Islet of Langerhans (tissue), 1 donor: ENCODE results near the gene CCDC174.
"Not testable (repeated sequence)": the region's sequence is repeated elsewhere in the genome, so short reads cannot be mapped to it uniquely, and the experiment has no call there.

ENCODE experiments used
- FAIRE-seq: peaks from one replicate; lab custom pipeline; 2011; peaks lifted over from hg19 to GRCh38; lab: Jason Lieb, UNC

The CCDC174 gene

GRCh38 chr3:14627815-14628214 lies 23.7 kb upstream of the CCDC174 start:
- FAIRE-seq, result no peak

GRCh38 chr3:14628406-14628805 lies 23.2 kb upstream of the CCDC174 start:
- no peak for FAIRE-seq

DNA sequence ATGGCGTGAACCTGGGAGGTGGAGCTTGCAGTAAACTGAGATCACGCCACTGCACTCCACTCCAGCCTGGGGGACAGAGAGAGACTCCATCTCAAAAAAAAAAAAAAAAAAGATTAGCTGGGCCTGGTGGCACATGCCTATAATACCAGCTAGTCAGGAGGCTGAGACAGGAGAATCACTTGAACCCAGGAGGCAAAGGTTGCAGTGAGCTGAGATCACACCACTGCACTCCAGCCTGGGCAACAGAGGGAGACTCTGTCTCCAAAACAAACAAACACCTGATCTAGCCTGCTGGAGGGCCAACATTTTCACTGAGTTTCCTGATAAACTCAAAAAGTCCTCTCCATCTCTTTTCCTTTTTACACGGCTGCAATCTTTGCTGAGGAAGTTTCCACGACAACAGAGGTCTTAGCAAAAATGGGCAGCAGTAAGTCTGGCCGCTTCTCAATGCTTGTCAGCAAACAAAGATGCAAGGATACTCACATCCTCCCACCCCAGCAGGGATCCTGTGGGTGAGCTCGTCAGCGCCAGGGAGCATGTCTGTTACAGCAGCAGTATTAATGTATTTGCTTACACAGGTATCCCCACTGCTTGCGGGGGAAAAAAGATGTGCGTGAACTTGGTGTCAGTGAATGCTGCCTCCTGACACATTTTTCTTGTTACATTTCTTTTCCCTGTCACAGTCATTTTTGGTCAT lies 21.0 kb upstream of the CCDC174 start:
- no peak for FAIRE-seq

GRCh38 chr3:14631101-14631497 lies 20.5 kb upstream of the CCDC174 start:
- no peak for FAIRE-seq

GRCh38 chr3:14631687-14632441 lies 19.7 kb upstream of the CCDC174 start:
- FAIRE-seq, result no peak

DNA sequence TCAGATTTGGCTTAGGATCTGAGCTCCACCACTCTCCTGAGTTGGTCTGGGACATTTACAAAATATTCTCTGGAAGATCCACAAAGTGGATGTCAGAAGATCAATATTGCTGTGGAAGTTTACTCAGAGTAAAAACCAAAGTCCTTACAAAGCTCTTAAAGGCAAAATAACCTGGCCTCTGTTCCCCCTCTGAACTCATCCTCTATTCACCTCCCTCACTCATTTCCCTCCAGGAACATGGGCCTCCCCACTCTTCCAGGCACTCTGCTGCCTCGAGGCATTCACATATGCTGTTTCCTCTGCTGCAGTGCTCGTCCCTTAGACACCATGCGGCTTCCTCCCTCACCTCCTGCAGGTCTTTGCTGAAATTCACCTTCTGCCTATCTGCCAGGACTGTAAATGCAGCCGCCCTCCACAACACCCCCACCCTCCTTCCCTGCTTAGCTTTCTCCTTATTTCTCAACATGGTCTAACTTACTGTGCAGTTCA lies 19.1 kb upstream of the CCDC174 start:
- FAIRE-seq, result no peak

GRCh38 chr3:14633417-14633816 lies 18.1 kb upstream of the CCDC174 start:
- FAIRE-seq, result no peak

GRCh38 chr3:14633819-14634424 lies 17.6 kb upstream of the CCDC174 start:
- no peak for FAIRE-seq

GRCh38 chr3:14634763-14635400 lies 16.7 kb upstream of the CCDC174 start:
- FAIRE-seq, result no peak

DNA sequence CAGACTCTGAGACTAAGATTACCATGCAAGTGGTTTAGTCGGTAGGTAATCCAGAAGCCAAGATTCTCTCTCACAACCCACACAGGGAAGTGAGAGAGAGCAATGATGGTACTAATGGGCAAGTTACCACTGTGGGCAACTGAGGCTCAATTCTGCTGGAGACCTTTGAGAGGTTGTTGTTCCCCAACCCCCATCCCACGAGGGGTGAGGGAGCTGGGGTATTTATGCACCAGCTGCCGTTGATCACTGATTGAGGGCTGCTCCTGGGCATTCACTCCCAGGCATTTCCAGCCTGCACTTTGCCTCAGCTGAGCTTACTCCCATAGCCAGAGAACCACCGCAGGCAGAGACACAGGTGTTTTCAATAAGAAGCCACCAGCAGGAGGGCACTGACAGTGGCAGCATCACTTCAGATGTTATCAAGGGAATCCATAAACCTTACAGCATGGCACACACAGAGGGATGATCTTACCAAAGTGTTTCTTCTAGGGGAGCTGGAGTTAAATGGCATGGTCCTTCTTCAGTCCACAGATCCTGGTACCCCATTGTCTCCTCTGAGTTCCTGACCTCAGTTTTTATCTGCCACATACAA lies 15.0 kb upstream of the CCDC174 start:
- no peak for FAIRE-seq

GRCh38 chr3:14640157-14640562 lies 11.4 kb upstream of the CCDC174 start:
- no peak for FAIRE-seq

DNA sequence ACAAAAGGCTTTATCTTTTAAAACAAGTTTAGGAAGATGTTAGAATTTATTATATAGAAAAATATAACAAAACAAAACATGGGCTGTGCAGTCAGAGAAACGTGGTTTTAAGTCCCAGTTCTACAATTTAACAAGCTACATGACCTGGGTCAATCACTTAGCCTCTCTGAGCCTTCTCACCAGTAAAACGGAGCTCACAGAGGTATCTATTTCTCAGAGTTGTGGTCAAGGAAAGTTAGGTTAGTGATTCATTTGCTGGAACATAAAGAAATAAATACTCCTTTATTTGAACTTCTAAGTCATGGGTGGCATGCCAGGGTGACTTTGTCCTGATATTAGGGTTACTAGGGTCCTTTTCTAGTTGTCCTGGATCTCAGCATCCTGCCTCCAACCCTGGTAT lies 10.8 kb upstream of the CCDC174 start:
- no peak for FAIRE-seq

DNA sequence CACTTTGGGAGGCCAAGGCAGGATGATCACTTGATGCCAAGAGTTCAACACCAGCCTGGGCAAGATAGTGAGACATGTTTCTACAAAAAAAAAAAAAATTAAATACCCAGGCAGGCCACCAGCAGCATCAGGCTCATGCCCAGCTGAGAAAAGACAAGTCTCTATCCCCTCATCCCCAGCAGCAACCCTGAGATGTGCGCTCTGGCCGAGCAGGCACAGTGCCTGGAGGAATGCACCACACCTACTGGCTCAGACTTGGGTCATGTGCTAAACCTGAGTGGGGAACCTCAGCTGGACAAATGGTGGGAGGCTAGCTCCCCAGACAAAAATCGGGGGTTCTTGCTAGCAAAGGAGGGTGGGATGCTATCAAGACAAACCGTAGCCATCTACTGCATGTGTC lies 10.2 kb upstream of the CCDC174 start:
- FAIRE-seq, result no peak

DNA sequence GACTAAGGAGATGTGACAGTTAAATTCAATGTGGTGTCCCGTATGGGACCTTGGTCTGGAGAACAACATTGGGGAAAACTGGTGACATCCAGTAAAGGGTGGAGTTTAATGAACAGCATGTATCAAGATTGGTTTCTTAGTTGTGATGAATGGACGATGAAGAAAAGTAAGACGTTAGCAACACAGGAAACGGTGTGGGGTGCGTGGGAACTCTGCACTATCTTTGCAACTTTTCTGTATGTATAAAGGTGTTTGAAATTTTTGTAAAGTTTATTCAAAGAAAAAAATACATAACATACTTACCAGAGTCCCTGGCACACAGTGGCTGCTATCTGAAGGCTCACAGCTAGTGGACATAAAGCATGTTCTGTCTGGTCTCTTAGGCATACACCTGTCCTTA lies 6.1 kb upstream of the CCDC174 start:
- FAIRE-seq, result no peak

DNA sequence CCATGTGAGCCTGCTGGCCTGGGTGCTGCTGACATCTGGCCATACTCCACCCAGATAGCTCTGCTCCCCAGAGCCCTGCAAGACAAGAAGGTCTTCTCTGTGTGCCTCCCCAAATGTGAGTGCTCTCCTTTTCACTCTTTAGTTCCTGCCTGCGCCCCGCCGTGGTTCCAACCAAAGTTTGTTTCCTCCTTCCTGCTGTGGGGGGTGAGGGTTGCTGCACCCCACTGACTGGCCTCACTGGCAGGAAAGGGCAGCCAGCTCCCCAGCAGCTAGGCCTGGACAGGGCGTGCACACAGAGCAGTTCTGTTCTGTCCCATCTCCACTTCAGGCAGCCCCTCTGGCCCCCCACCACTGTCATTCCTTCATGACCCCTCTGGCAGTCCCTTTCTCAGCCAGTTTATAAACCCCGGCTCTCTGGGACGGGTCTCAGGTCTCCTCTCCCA lies 5.4 kb upstream of the CCDC174 start:
- FAIRE-seq, result no peak

GRCh38 chr3:14646589-14647413 lies 4.8 kb upstream of the CCDC174 start:
- no peak for FAIRE-seq

DNA sequence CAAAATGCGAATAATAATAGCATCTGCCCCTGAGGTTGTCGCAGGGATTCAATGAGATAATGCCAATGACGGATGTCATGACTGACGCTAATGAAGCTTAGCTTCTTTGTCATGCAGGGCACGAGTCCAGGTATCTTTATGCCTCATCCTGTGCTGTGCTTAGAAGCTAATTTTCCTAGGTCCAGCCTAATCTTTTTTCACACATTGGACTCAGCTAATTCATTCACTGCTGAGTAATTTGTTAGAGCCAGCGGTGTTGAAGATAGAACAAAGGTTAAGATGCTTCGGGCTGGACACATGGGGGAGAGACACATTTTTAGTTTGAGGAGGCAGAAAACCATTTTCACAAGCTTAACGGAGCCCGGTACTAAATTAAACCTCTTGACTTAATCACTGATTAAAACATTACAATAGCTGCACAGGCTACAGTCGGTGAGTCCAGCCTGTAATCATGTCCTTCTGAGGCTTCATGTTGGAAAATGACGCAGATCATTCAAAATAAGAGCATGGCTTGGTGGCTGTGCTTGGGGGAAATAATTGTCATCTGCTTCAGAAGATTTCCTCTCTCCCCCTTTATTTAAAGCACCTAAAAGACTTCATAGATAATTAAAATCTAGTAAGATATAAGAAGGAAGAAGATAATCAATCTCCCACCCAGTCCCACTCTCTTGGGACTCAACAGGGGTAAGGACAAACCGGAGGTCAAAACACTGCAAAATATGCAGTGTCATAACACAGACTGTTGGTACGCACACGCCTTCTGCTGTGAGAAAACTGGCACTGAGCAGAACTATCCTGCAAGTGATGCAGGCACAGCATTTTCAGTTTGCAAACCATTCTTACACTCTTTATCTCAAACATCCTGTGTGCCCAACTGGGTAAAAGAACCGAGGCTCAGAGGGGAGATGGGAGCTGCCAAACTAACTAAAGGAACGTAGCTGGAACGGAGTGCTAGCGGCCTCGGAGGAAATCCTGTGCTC lies 3.3 kb upstream of the CCDC174 start:
- FAIRE-seq, result no peak

- FAIRE-seq, result no peak
Measured at GRCh38 chr3:14649466-14649865, 2.1 kb upstream of the CCDC174 start.

DNA sequence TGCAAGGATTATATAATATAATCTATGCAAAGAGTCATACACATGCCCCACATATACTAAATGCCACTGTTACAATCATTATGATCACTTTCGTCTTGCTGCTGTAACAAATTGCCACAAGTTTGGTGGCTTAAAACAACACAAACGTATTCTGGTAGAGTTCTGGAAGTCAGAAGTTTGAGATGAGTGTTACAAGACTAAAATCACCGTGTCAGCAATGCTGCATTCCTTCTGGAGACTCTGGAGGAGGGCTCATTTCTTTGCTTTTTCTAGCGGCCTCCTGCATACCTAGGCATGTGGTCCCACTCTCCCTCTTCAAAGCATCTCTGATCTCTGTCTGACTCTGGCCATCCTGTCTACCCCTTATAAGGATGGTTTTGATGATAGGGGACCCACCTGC lies 1.4 kb upstream of the CCDC174 start:
- no peak for FAIRE-seq

DNA sequence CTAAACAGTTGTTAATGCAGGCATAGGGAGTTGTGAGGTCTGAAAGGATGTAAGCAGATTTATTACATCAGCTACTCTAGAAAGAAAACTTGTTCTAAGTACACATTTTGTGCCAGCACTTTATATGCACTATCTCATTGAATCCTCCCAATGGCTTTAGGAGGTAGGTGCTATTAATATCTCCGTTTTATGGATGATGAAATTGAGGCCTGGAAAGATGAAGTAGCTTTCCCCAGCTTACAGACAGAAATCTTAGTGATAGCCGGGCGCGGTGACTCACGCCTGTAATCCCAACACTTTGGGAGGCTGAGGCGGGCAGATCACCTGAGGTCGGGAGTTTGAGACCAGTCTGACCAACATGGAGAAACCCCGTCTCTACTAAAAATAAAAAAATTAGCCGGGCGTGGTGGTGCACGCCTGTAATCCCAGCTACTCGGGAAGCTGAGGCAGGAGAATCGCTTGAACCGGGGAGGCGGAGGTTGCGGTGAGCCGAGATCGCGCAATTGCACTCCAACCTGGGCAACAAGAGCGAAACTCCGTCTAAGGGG lies 872 bp downstream of the CCDC174 start:
- not testable (repeated sequence) for FAIRE-seq
